ENCODE data around the gene LHX2. TPM values are rescaled to one million over a fixed set of nuclear protein-coding genes. Genes with fewer than 3 reads are reported as not detected.

The LHX2 gene
- total RNA-seq, 2 experiments from 2014 or later = 0.14 TPM; not detected in 1

GRCh38 chr9:124074746-124075145 is 63.2 kb downstream of the LHX2 start:
- Histone ChIP-seq H3K36me3 (ENCODE audit: insufficient read depth, low read length) (no peaks in the 10 kb centered on the region), H3K27ac (ENCODE audit: low read depth in 1 of 2, low read length in 2 of 2) (no peak overlapping the region), H3K4me3 (ENCODE audit: low read length) (no peak overlapping the region), H3K9me3 (ENCODE audit: control insufficient read depth in 1 of 2, insufficient read depth in 1 of 2, low read length in 2 of 2) (no peaks in the 10 kb centered on the region), H3K27me3 (ENCODE audit: control insufficient read depth in 1 of 2, insufficient read depth in 2 of 2, low read length in 2 of 2) (peaks cover 3 to 4% of the 10 kb centered on the region in 2 experiments), H3K4me1 (ENCODE audit: insufficient read depth, low read length) (no peaks in the 10 kb centered on the region)
- TF ChIP-seq CTCF (IDR thresholded peaks at IDR 0.05) = no peak
- Mint-ChIP-seq H3K27me3 (peaks cover 48% of the 10 kb centered on the region), H3K4me1 (ENCODE audit: low read depth) (no peaks in the 10 kb centered on the region), H3K27ac (no peak overlapping the region), H3K4me3 (no peak overlapping the region), H3K9me3 (no peaks in the 10 kb centered on the region), H3K36me3 (ENCODE audit: low read depth) (no peaks in the 10 kb centered on the region)
- no peak for DNase-seq
- intact Hi-C loops (cut with DNase I, micrococcal nuclease) = no loop called here
- no peak for ATAC-seq (ENCODE audit: poor library complexity)
- ChIA-PET CTCF (no interaction called here), POLR2A (no interaction called here)

- H3K4me3 Mint-ChIP-seq = no peak overlapping the region
- H3K4me1 Mint-ChIP-seq (ENCODE audit: low read depth) = no peaks in the 10 kb centered on the region
- DNase-seq (no peak), ATAC-seq (ENCODE audit: poor library complexity) (no peak)
- Histone ChIP-seq H3K36me3 (ENCODE audit: insufficient read depth, low read length) (no peaks in the 10 kb centered on the region), H3K27ac (ENCODE audit: low read depth in 1 of 2, low read length in 2 of 2) (no peak overlapping the region), H3K4me3 (ENCODE audit: low read length) (no peak overlapping the region), H3K4me1 (ENCODE audit: insufficient read depth, low read length) (no peaks in the 10 kb centered on the region), H3K9me3 (ENCODE audit: control insufficient read depth in 1 of 2, insufficient read depth in 1 of 2, low read length in 2 of 2) (no peaks in the 10 kb centered on the region), H3K27me3 (ENCODE audit: control insufficient read depth in 1 of 2, insufficient read depth in 2 of 2, low read length in 2 of 2) (peaks cover 3 to 4% of the 10 kb centered on the region in 2 experiments)
- H3K27me3 Mint-ChIP-seq = peaks cover 42% of the 10 kb centered on the region
- CTCF ChIA-PET = no interaction called here
- no peaks in the 10 kb centered on the region for H3K9me3 Mint-ChIP-seq
- no peak overlapping the region for H3K27ac Mint-ChIP-seq
- TF ChIP-seq CTCF (IDR thresholded peaks at IDR 0.05) = no peak
- no peaks in the 10 kb centered on the region for H3K36me3 Mint-ChIP-seq (ENCODE audit: low read depth)
- intact Hi-C loops (cut with DNase I, micrococcal nuclease) = no loop called here
- POLR2A ChIA-PET = no interaction called here
These were observed 64.2 kb downstream of the LHX2 start for GRCh38 chr9:124075761-124076160.

GRCh38 chr9:124077915-124078572 is 66.5 kb downstream of the LHX2 start:
- POLR2A ChIA-PET = no interaction called here
- Mint-ChIP-seq H3K9me3 (no peaks in the 10 kb centered on the region), H3K27me3 (peaks cover 25% of the 10 kb centered on the region), H3K4me1 (ENCODE audit: low read depth) (no peaks in the 10 kb centered on the region), H3K27ac (no peak overlapping the region), H3K4me3 (no peak overlapping the region), H3K36me3 (ENCODE audit: low read depth) (no peaks in the 10 kb centered on the region)
- Histone ChIP-seq H3K27ac (ENCODE audit: low read depth in 1 of 2, low read length in 2 of 2) (no peak overlapping the region), H3K27me3 (ENCODE audit: control insufficient read depth in 1 of 2, insufficient read depth in 2 of 2, low read length in 2 of 2) (peaks cover 0 to 4% of the 10 kb centered on the region in 2 experiments), H3K4me1 (ENCODE audit: insufficient read depth, low read length) (no peaks in the 10 kb centered on the region), H3K4me3 (ENCODE audit: low read length) (no peak overlapping the region), H3K9me3 (ENCODE audit: control insufficient read depth in 1 of 2, insufficient read depth in 1 of 2, low read length in 2 of 2) (no peaks in the 10 kb centered on the region), H3K36me3 (ENCODE audit: insufficient read depth, low read length) (no peaks in the 10 kb centered on the region)
- TF ChIP-seq CTCF (IDR thresholded peaks at IDR 0.05) = no peak
- intact Hi-C loops (cut with DNase I, micrococcal nuclease) = no loop called here
- CTCF ChIA-PET = no interaction called here
- no peak for DNase-seq
- ATAC-seq (ENCODE audit: poor library complexity) = no peak

Measured in CD4-positive, alpha-beta T cell (primary cell).